ENCODE measurements around the gene KIAA1614.
A peak's percentile ranks its signal among the peaks of the same experiment; 100 is the strongest.

KIAA1614 gene, protein sequence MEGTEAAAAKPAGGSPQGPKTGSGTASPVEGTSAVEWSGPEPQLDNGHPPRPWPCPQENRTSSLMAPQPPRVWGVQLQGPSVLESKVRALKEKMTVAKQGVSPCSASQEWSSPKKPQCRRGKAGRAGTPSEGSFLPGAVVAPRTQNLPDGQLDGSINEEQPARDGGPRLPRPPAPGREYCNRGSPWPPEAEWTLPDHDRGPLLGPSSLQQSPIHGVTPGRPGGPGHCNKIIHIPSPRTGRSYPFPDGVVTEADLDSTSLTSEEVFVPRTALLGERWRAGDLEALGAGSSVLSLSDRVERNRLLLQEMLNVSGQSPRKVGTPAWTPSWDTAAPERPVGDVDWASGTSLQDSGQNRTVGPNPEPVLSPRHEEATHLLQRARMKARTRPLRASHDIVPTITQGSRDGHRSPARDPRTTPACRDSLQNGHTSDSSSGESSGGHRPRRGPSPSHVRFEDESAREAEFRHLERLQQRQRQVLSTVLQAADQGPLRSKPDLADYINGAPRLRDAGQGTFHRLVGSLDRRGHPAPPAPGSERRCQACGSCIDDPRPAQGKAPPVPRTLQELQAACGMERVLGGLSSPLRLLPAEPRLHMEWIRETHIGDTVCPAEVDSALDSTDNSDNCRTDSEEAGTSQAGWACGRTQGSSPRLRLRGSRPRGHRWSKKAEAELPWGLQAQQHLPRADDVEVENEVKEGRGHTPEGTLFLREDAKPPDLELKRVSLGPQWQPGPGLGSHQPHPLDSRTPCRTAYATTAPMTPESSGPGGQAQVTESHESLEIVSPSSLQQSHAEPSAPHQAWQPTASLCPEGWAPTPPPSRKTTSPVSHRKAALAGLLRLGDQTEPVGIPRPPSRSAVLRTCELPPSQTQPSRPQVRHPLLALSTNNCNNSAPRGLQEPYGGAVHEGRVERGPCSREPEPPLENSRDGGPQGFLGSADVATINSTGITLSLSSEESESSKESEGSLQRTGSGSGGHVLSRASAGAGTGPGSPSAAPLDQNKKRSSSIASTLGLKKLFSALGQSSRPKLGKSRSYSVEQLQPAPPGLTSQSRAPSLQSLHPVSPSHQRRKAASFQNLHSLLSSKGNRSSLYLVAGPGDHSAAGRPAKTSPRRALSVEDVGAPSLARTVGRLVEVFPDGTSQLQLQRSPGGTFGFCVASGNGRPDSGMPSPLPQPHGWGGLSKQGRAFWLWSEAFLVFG

DNA sequence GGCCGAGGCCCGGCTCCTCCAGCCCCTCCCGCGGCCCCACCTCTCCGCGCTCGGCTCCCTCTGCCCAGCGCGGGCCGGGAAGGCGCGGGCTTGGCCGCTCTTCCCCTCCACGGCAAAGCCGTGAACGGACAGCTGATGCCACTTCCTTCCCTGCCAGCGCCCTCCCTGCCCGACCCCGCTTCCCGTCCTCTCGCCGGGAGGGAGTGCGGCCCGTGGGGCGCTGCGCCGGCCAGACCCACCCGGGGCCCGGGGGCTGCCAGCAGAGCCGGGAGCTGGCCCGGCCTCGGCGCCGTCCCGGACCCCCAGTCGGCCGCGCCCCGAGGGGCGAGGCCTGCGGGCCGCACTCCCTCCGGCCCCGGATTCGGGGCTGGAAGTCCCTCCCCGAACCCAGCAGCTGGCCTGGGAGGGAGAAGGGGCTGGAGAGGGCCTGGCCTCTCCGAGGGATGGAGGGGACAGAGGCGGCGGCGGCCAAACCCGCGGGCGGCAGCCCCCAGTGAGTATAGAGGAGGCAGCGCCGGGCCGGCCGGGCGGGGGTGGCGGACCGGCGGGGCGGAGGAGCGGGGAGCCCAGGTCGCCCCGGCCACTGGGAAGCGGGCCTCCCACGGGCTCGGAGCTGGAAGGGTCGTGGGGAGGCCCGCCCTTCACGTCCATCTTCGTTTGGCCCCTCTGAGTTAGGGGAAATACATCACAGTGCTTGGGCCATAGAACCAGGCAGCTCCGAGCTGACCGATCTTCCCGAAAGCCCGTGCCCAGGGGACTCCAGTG lies at the start of gene KIAA1614:
KIAA1614 (plus strand) TSS at position 97 of the 765 bp plus-strand sequence; CDS start at position 444, 347 bp downstream.
- no peak for DNase-seq

DNA sequence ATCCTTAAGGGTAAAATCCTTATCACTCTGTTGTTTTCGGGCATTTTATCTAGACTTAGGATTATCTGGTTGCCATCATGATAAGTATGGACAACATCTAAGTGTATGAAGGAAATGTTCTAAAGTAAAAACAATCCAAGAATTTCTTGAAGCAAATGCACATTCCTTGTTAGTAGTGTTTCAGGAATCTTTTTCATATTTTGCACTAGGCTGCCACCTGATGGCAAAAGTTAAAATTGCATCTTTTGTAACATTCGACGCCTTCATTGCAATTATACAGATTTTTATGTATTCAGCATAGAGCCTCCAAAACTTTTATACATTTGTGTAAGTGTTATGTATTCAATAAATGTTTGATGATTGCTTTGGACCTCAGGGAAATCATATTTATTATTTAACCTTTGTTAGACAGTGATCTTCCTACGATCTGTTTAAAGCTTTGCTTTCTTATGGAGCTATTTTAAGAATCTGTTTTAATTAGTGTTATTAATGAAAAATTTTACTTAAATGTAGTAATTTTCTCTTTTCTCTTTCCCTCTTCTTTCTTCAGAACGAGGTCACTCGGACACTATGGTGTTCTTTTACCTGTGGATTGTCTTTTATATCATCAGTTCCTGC lies 49.4 kb upstream of the KIAA1614 start:
- DNase-seq: peak; percentile 38

DNA sequence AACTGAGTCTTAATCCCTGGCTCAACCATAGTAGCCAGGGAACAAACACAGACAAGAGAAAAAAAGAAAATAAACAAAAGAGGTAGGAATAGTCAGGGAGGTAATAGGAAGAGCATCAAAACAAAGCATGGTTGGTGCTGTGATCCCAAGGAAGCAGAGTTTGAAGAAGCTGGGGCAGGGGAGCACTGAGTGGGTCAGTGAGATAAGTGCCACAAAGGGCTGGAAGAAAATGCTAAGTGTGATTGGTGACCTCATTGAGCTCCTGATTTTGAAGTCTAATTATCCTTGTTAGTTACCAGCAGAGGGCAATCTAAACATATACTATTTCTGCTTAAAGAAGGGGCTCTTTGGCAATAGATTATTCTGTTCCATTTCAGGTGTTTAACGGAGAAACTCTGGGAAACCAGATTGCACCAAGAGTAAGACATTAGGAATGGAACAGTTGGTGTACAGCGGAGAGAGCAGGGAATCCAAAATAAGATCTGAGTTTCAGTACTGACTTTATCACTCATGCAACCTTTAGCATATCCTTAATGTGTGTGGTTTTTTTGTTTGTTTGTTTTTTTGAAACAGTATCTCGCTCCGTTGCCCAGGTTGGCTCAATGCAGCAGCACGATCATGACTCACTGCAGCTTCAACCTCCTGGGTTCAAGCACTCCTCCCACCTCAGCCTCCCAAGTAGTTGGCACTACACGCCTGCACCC lies 30.7 kb upstream of the KIAA1614 start:
- DNase-seq: peak; percentile 43

DNA sequence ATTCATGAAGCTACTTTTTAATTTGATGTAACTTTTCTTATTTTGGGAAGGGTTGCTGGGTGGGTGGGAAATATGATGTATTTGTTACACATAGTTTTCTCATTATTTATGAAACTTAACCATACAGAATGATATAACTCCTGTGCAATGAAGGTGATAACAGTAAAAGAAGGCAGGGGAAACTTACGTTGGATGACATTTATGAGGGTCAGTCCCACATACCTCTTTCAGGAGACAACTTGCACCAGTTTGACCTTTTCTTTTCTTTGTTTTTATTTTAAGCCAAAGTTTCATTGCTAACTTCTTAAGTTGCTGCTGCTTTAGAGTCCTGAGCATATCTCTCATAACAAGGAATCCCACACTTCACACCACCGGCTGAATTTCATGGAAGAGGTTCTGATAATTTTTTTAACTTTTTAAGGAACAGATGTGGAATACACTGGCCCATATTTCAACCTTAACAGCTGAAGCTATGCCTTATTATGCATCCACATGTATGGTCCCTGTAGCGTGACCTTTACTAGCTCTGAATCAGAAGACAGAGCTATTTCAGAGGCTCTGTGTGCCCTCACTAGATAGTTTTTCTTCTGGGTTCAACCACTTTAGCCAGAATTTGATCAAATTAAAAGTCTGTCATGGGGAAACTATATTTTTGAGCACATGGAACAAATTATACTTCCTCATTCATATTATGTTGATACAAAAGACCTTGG lies 28.0 kb upstream of the KIAA1614 start:
- DNase-seq: no peak

DNA sequence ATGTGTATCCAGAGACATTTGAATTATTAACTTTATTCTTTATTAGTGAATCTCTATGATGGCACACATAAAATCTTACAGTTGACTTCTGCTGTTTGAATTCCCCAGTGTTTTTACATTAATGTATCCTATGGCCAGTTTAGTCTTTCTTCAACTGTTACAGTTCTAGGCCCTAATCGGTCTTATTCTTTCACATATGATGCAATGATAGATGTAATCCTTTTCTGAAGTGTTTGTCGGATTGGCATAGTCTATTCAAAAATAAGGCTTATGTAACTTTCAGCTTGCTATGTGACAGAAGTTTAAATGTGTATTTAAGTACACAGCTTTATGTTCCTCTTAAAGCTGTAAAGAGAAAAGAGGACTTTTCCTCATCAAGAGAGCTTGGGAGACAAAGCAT lies 26.4 kb upstream of the KIAA1614 start:
- DNase-seq: no peak

DNA sequence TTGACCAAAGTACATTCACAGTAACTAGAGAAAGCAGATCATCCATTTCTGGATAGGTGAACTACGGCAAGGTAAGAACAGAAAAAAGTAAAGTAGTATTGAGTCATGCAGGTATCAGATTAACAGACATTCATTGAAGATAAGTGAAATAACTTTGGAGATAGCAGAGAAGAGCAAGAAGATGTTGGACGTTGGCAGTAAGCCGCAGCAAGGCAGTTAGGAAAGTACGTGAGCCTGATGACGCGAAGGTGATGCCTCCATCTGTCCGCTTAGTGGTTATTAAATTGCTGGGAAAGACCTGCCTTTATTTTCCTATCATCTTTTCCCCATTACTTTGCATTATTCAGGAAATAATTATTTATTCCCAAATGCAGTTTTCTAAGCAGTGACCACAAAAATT lies 24.9 kb upstream of the KIAA1614 start:
- no peak for DNase-seq

DNA sequence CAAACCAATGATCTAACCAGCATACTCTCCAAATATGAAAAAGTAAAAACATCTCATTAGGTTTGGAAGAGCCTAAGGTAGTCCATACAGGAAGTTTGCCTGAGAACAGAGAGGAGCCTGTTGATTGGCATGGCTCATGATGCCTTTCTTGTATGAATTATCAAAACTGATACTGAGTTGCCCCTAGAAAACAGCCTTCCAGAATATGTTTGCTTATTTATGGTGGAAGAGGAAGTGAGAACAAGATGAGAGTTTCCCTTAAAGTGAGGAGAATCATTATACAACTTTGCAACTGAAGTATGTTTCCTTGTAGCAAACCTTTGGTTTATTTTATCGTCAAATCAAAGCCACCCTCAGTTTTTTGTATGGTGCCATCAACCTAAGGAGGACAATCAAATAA lies 23.8 kb upstream of the KIAA1614 start:
- DNase-seq: no peak

DNA sequence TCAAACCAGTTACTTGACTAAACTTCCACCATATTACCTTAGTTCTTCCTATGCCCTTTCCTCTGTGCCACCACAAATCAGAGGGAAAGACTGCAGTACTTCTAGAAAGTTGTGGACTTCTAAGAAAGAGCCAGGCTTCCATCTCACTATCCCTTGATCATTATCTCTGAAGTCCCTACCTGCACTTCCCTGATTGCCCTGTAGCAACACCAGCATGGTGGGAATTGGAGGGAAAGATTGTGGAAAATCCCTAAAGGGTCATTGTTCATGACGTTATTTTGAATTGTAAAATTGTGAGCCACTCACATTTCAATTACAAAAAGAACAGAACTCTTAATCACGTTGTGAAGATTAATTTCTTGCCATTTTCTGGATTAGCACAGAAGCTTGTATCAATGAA lies 23.4 kb upstream of the KIAA1614 start:
- no peak for DNase-seq

DNA sequence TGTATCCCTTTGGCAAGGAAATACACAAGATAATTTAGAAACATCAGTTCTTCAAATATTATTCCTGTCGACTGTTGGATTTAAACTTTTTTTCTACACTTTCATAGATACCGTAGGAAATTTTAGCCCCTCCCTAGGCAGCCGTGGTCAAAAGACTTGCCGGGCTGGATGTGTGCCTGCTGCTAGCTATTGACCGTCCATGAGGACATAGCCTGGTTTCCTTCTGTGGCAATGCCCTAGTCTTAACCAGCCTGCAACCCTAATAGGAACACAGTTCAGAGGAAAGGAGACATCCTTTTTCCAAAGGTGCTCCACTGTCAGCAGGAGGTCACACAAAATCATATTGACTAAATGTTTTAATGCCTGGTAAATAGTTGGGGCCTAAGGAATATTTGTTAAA lies 20.4 kb upstream of the KIAA1614 start:
- no peak for DNase-seq

DNA sequence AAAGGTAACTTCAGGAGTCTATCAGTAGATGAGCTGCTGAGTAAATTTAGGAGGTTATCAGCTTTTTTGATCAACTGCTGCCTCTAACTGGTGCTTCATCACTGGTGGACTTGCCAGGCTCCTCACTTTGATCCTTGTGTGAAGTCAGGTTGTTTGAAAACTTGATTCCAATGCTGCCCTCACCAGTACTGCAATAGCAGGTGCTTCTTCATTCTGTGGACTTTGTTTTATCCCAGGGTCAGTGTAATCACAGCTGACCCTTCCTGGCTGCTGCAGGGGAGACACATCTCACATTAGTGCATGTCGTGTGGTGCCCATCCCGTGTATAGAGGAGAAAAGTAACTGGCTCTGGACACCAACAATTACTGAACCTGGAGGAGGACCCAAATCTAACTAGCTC lies 20.0 kb upstream of the KIAA1614 start:
- no peak for DNase-seq

DNA sequence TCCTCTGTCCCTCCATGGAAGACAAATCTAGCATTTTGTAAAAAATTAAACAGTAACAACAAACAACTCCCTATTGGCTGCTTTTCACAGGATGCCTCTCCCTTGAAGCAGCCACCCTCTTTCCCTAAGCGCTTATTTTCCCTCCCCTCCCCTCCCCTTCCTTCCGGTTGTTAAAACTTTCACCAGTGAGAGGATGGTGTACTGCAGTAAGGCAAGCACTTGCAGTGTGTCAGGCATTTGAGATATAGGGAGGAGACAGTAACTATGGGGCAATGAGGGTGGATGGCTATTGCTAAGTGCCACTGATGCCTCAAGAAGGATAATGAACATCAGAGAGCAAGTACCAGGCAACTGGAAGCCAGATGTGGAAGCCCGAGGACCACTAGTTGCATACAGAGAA lies 19.1 kb upstream of the KIAA1614 start:
- no peak for DNase-seq

DNA sequence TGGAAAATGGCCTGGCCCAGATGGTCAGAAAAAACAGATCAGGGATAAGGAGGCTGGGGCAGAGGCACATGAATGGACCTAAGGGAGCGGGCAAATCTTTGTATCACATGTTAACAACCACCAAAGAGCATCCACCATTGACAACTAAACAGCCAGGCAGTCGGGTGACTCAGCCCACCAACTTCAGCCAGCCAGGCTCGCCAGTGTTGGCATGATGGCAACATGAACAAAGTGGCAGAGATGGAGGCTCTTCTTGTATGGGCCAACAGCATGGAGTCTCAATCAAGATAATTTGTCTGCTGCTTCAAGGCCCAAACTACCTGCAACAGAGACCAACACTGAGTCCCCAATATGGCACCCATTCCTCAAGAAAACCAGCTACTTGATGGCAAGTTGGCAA lies 16.5 kb upstream of the KIAA1614 start:
- no peak for DNase-seq

DNA sequence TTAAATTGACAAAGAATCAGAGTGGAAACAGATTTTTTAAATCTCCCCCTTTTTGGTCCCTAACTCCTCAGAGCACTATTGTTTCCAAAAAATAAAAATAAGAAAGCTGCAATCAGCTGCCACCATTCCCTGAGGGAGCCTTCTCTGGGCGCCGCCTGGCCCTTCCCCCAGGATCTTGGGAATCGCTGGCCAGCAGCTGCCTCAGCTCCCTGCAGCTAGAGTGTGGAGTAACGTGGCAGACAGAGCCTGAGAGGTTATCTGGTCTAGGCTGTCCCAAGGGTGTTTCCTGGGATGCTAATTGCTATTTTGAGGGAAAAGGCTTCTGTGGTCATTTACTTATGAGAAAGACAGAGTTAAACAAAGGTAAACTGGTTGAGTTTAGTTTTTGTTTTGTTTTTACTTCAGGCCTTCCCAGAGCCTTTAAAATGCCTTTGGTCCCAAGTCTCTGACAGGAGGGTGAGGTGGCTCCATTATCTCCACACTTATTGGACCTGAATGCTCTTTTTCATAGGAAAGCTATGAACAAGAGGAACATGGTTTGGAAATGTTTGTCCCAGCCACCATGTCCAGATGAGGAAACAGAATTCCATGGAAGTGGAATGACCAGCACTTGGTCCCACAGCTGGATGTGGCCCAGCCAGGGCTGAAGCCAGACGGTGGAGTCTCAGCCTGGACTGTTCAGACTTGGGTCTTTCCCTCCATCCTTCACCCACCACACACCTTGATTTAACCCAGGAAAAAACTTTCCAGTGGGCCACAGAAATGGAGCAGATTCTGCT lies 14.1 kb upstream of the KIAA1614 start:
- no peak for DNase-seq

DNA sequence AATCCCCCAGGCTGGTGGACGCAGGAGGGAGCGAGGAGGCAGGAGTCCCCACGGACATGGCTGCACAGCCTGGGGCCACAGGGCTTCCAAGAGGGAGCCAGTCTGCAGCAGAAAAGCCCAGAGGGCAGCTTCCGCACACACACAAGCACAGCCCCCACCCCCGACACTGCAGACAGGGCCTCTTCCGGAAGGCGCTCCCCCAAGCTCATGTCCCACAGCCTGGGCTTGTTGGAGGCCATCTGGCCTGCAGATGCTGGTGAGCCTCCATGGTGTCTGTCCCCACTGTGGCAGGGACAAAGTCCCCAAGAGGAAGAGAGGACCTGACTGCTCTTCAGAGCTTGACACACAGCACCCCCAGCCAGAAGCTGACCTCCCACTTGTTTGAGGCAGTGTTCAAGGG lies 13.4 kb upstream of the KIAA1614 start:
- no peak for DNase-seq

DNA sequence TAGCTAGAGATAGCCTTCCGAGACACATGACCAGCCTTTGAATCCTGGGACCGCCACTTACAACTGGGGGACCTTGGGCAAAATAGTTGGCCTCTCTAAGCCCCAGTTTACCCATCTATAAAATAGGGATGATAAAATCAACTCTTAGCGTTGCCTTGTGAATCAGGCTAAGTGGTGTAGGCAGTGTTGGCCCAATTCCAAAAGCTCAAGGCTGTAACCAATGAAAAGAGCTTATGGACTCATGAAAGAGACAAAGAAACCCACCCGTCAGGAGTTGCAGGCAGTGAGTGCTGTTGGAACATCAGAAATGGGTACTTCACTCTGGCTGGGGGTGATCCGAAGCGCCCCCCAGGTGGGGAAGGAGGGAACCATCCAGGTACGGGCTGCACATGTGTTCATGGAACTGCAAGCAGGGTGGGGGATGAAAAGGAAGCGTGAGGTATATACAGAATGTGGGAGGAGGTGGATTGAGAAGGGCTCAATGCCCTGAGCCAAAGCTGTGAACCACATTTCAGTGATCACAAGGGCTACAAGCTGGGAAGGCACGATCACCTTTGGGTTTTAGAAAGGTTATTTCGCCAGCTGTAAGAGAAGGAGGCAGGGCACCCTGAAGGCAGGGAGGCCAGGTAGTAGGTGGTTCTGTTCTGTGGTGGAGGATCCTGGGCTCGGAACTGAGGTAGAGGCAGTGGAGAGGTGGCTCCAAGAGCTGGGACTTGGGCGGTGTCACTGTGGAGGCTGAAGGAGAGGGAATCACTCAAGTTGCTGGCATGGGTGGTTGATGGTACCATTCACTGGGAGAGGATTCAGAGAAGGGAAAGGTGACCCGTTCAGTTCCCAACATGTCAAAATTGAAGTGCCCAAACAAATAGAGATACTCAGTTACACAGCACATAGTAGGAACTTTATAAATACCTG lies 11.4 kb upstream of the KIAA1614 start:
- DNase-seq: no peak

DNA sequence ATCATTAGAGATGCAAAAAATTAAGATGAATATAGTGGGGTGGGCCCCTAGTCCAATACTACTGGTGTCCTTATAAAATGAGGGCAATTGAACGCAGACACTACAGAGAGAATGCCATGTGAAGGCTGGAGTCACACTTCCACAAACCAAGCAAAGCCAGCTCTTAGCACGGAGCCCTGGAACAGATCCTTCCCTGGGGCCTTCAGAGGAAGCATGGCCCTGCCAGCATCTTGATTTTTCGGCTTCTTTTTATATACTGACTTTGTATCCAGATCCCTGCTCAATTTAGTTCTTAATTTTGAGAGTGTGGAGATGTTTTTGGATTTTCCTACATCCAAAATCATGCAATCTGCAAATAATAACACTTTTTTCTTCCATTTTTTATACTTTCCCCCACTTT lies 10.2 kb upstream of the KIAA1614 start:
- DNase-seq: no peak

DNA sequence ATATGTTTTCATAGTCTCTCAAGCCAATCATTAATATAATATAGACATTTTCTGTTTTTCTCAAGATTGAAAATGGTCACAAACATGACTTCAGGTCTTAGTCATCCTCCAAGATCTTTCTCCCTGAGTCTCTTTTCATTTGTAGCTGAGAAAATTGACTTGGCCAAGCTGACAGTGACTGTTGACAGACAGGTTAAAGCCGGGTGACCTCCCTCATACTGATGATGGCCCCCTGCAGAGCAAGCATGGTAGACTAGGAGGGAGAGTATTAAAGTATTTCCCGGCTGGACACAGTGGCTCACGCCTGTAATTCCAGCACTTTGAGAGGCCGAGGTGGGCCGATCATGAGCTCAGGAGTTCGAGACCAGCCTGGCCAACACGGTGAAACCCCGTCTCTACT lies 6.8 kb upstream of the KIAA1614 start:
- DNase-seq: no peak

DNA sequence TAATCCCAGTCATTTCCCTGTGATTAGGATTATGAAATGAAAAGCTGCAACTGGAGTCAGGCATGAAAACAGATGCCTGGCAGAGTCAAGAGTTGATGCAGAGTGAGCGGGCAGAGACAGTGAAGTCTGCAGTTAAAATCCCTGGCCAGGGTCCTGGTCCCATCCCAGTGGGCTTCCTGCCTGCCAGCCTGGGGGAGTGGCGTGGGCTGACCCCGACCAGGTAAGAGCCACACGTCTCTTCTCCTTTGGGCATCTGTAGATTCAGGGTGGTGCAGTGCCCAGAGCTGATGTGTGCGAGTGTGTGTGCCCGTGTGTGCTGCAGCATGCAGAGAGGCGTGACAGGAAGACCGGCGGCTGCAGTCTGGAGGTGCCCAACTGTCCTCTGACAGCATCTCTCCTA lies 6.2 kb upstream of the KIAA1614 start:
- no peak for DNase-seq

Data from activated CD4-positive, alpha-beta T cell treated with anti-CD3 and anti-CD28 coated beads, Interleukin-2, Interleukin-6, amounts not matched to agents 100 ng/mL and 50 ng/mL, durations not matched to agents 16 hours and 8 hours (primary cell).